IgD-negative memory B cell (primary cell): Measurements from ENCODE around the gene ALDH3A1. TPM values are rescaled to one million over a fixed set of nuclear protein-coding genes. Genes with fewer than 3 reads are reported as not detected.

ENCODE experiments used
- H3K27ac Mint-ChIP-seq, 3 donors: one replicate each; pipeline ENCODE4 v1.8.0; 2020 to 2022; ENCODE audit warnings: mild to moderate bottlenecking in 3 of 3, mixed read lengths in 3 of 3, moderate library complexity in 1 of 3
- H3K27me3 Mint-ChIP-seq: one replicate; pipeline ENCODE4 v1.8.0; 2021; ENCODE audit warnings: mixed read lengths
- H3K36me3 Mint-ChIP-seq: one replicate; pipeline ENCODE4 v1.8.0; 2020; ENCODE audit warnings: mild to moderate bottlenecking, mixed read lengths
- H3K4me1 Mint-ChIP-seq, 3 donors: one replicate each; pipeline ENCODE4 v1.8.0; 2020 to 2022; ENCODE audit warnings: mixed read lengths in 3 of 3, mild to moderate bottlenecking in 1 of 3
- H3K4me3 Mint-ChIP-seq, 4 donors: one replicate each; pipeline ENCODE4 v1.8.0; 2020 to 2022; ENCODE audit warnings: mild to moderate bottlenecking in 4 of 4, mixed read lengths in 4 of 4, moderate library complexity in 3 of 4
- H3K9me3 Mint-ChIP-seq, 3 donors: one replicate each; pipeline ENCODE4 v1.8.0; 2020 to 2021; ENCODE audit warnings: mixed read lengths in 3 of 3, mild to moderate bottlenecking in 1 of 3
- polyA plus RNA-seq: library from polyadenylated mRNA; unstranded; fragments of 300-500 nt; fragmentation: Illumina TruSeq; gene quantifications from one replicate; pipeline ENCODE4 v1.2.3, GENCODE V29; 2021

Gene ALDH3A1
- polyA plus RNA-seq, 1 donor from 2014 or later, result not detected

GRCh38 chr17:19739241-19740201 is 8.6 kb downstream of the ALDH3A1 start:
- Mint-ChIP-seq H3K9me3 (no peaks in the 10 kb centered on the region), H3K27ac (no peak overlapping the region), H3K4me3 (peak overlapping the region in 1 of 4 donors; percentile 45), H3K4me1 (no peaks in the 10 kb centered on the region), H3K36me3 (no peaks in the 10 kb centered on the region), H3K27me3 (no peaks in the 10 kb centered on the region)

- no peaks in the 10 kb centered on the region for H3K9me3 Mint-ChIP-seq
- no peaks in the 10 kb centered on the region for H3K27me3 Mint-ChIP-seq
- H3K36me3 Mint-ChIP-seq, result no peaks in the 10 kb centered on the region
- no peaks in the 10 kb centered on the region for H3K4me1 Mint-ChIP-seq
- no peak overlapping the region for H3K27ac Mint-ChIP-seq
- no peak overlapping the region for H3K4me3 Mint-ChIP-seq
Observed at GRCh38 chr17:19738757-19739156, 9.3 kb downstream of the ALDH3A1 start.

- Mint-ChIP-seq H3K27me3 (no peaks in the 10 kb centered on the region), H3K9me3 (no peaks in the 10 kb centered on the region), H3K4me1 (no peaks in the 10 kb centered on the region), H3K27ac (no peak overlapping the region), H3K36me3 (no peaks in the 10 kb centered on the region), H3K4me3 (no peak overlapping the region)
Observed at GRCh38 chr17:19738073-19738449, 10.0 kb downstream of the ALDH3A1 start.

GRCh38 chr17:19737305-19738072 is 10.6 kb downstream of the ALDH3A1 start:
- no peaks in the 10 kb centered on the region for H3K4me1 Mint-ChIP-seq
- H3K9me3 Mint-ChIP-seq, result no peaks in the 10 kb centered on the region
- H3K4me3 Mint-ChIP-seq, result no peak overlapping the region
- no peak overlapping the region for H3K27ac Mint-ChIP-seq
- no peaks in the 10 kb centered on the region for H3K36me3 Mint-ChIP-seq
- no peaks in the 10 kb centered on the region for H3K27me3 Mint-ChIP-seq

- H3K27me3 Mint-ChIP-seq, result no peaks in the 10 kb centered on the region
- peak overlapping the region in 1 of 3 donors; percentile 66 for H3K27ac Mint-ChIP-seq
- H3K4me3 Mint-ChIP-seq, result no peak overlapping the region
- H3K36me3 Mint-ChIP-seq, result no peaks in the 10 kb centered on the region
- H3K9me3 Mint-ChIP-seq, result no peaks in the 10 kb centered on the region
- no peaks in the 10 kb centered on the region for H3K4me1 Mint-ChIP-seq
Observed at GRCh38 chr17:19736071-19736470, 12.0 kb downstream of the ALDH3A1 start.

- Mint-ChIP-seq H3K4me1 (no peaks in the 10 kb centered on the region), H3K36me3 (no peaks in the 10 kb centered on the region), H3K27me3 (no peaks in the 10 kb centered on the region), H3K27ac (no peak overlapping the region), H3K4me3 (no peak overlapping the region), H3K9me3 (no peaks in the 10 kb centered on the region)
Observed at GRCh38 chr17:19733953-19734526, 14.1 kb downstream of the ALDH3A1 start.

GRCh38 chr17:19731626-19732025 is 16.5 kb downstream of the ALDH3A1 start:
- no peak overlapping the region for H3K27ac Mint-ChIP-seq
- H3K4me1 Mint-ChIP-seq, result no peaks in the 10 kb centered on the region
- no peaks in the 10 kb centered on the region for H3K27me3 Mint-ChIP-seq
- no peaks in the 10 kb centered on the region for H3K9me3 Mint-ChIP-seq
- H3K4me3 Mint-ChIP-seq, result no peak overlapping the region
- H3K36me3 Mint-ChIP-seq, result no peaks in the 10 kb centered on the region

- no peaks in the 10 kb centered on the region for H3K4me1 Mint-ChIP-seq
- H3K4me3 Mint-ChIP-seq, result no peak overlapping the region
- no peaks in the 10 kb centered on the region for H3K36me3 Mint-ChIP-seq
- no peaks in the 10 kb centered on the region for H3K27me3 Mint-ChIP-seq
- H3K27ac Mint-ChIP-seq, result no peak overlapping the region
- no peaks in the 10 kb centered on the region for H3K9me3 Mint-ChIP-seq
Observed at GRCh38 chr17:19730843-19731242, 17.3 kb downstream of the ALDH3A1 start.

- Mint-ChIP-seq H3K9me3 (no peaks in the 10 kb centered on the region), H3K36me3 (no peaks in the 10 kb centered on the region), H3K4me1 (peaks cover 0 to 5% (median 0%) of the 10 kb centered on the region in 3 donors), H3K27me3 (no peaks in the 10 kb centered on the region), H3K4me3 (no peak overlapping the region), H3K27ac (no peak overlapping the region)
Observed at GRCh38 chr17:19729900-19730299, 18.2 kb downstream of the ALDH3A1 start.

- H3K4me1 Mint-ChIP-seq, result peaks cover 0 to 10% (median 0%) of the 10 kb centered on the region in 3 donors
- H3K9me3 Mint-ChIP-seq, result no peaks in the 10 kb centered on the region
- no peak overlapping the region for H3K4me3 Mint-ChIP-seq
- no peaks in the 10 kb centered on the region for H3K36me3 Mint-ChIP-seq
- H3K27me3 Mint-ChIP-seq, result no peaks in the 10 kb centered on the region
- peak overlapping the region in 1 of 3 donors; percentile 69 for H3K27ac Mint-ChIP-seq
Observed at GRCh38 chr17:19728084-19728495, 20.0 kb downstream of the ALDH3A1 start.

- H3K9me3 Mint-ChIP-seq, result no peaks in the 10 kb centered on the region
- peak overlapping the region in 1 of 3 donors; percentile 16 for H3K27ac Mint-ChIP-seq
- peaks cover 0 to 10% (median 0%) of the 10 kb centered on the region in 3 donors for H3K4me1 Mint-ChIP-seq
- no peak overlapping the region for H3K4me3 Mint-ChIP-seq
- no peaks in the 10 kb centered on the region for H3K27me3 Mint-ChIP-seq
- H3K36me3 Mint-ChIP-seq, result no peaks in the 10 kb centered on the region
Observed at GRCh38 chr17:19727501-19728078, 20.5 kb downstream of the ALDH3A1 start.

- Mint-ChIP-seq H3K4me3 (no peak overlapping the region), H3K27ac (peak overlapping the region in 1 of 3 donors; percentile 16), H3K36me3 (no peaks in the 10 kb centered on the region), H3K27me3 (no peaks in the 10 kb centered on the region), H3K9me3 (no peaks in the 10 kb centered on the region), H3K4me1 (peaks cover 0 to 10% (median 2%) of the 10 kb centered on the region in 3 donors)
Observed at GRCh38 chr17:19726631-19727376, 21.3 kb downstream of the ALDH3A1 start.

- peaks cover 0 to 10% (median 2%) of the 10 kb centered on the region in 3 donors for H3K4me1 Mint-ChIP-seq
- no peaks in the 10 kb centered on the region for H3K9me3 Mint-ChIP-seq
- H3K4me3 Mint-ChIP-seq, result peak overlapping the region; percentile 33 to 59 (median 52)
- no peak overlapping the region for H3K27ac Mint-ChIP-seq
- no peaks in the 10 kb centered on the region for H3K27me3 Mint-ChIP-seq
- no peaks in the 10 kb centered on the region for H3K36me3 Mint-ChIP-seq
Observed at GRCh38 chr17:19725486-19725885, 22.6 kb downstream of the ALDH3A1 start.
